Endodermal cell (in vitro differentiated cells): ENCODE data around the gene PRSS58. TPM values are rescaled to one million over a fixed set of nuclear protein-coding genes. Genes with fewer than 3 reads are reported as not detected.

Source experiments
- DNase-seq: peaks from one replicate; pipeline ENCODE4 v3.0.0-alpha.2; 2017
- H3K27ac ChIP-seq: 2 replicates; pipeline ENCODE4 v1.5.1; 2013; ENCODE audit warnings: mild to moderate bottlenecking, low read depth, low read length, moderate library complexity
- H3K27me3 ChIP-seq: 2 replicates; pipeline ENCODE4 v1.6.1; 2013; ENCODE audit warnings: mild to moderate bottlenecking, low read length, moderate library complexity; ENCODE audit not compliant: insufficient read depth, control insufficient read depth, poor library complexity, severe bottlenecking
- H3K36me3 ChIP-seq: 2 replicates; pipeline ENCODE4 v1.7.0; 2013; ENCODE audit warnings: mild to moderate bottlenecking, low read length, moderate library complexity; ENCODE audit not compliant: control insufficient read depth, insufficient read depth
- H3K4me1 ChIP-seq: one replicate; pipeline ENCODE4 v1.7.0; 2013; ENCODE audit warnings: low read length; ENCODE audit not compliant: control insufficient read depth, insufficient read depth
- H3K4me3 ChIP-seq: 2 replicates; pipeline ENCODE4 v1.5.1; 2013; ENCODE audit warnings: mild to moderate bottlenecking, low read length, moderate library complexity
- H3K9ac ChIP-seq: 2 replicates; pipeline ENCODE4 v1.6.1; 2013; ENCODE audit warnings: mild to moderate bottlenecking, low read length, moderate library complexity; ENCODE audit not compliant: poor library complexity, severe bottlenecking; ENCODE audit errors: extremely low read depth
- H3K9me3 ChIP-seq: 2 replicates; pipeline ENCODE4 v1.6.1; 2013; ENCODE audit warnings: mild to moderate bottlenecking, low read length, moderate library complexity; ENCODE audit not compliant: control insufficient read depth
- H3K27ac Mint-ChIP-seq: 2 replicates; pipeline ENCODE4 v1.8.0; 2020; ENCODE audit warnings: mixed read lengths
- H3K27me3 Mint-ChIP-seq: 2 replicates; pipeline ENCODE4 v1.8.0; 2021; ENCODE audit warnings: mild to moderate bottlenecking, mixed read lengths; ENCODE audit not compliant: insufficient read depth
- H3K36me3 Mint-ChIP-seq: 2 replicates; pipeline ENCODE4 v1.8.0; 2020; ENCODE audit warnings: low read depth, mixed read lengths
- H3K4me1 Mint-ChIP-seq: 2 replicates; pipeline ENCODE4 v1.8.0; 2020; ENCODE audit warnings: mixed read lengths
- H3K4me3 Mint-ChIP-seq: 2 replicates; pipeline ENCODE4 v1.8.0; 2020; ENCODE audit warnings: mild to moderate bottlenecking, moderate library complexity, mixed read lengths
- H3K9me3 Mint-ChIP-seq: 2 replicates; pipeline ENCODE4 v1.8.0; 2020; ENCODE audit warnings: mild to moderate bottlenecking, mixed read lengths
- CTCF ChIP-seq: fragments of 200-600 bp; sonication (generic); conservative IDR thresholded peaks from 2 replicates; pipeline ENCODE4 v1.5.0; 2021; ENCODE audit warnings: antibody characterized with exemption, mild to moderate bottlenecking
- WGBS, 2 experiments: methylation state at CpG; one replicate each; pipeline versions ENCODE4 v1.1.5 to v1.1.7; 2013; ENCODE audit warnings: missing lambda C conversion rate in 2 of 2, mixed read lengths in 1 of 2; ENCODE audit not compliant: insufficient coverage in 1 of 2, insufficient read length in 1 of 2; 5-methylcytosine and 5-hydroxymethylcytosine counted together
- long read RNA-seq, 4 experiments: library from polyadenylated mRNA in 2 of 4; library from RNA in 1 of 4; library from capped mRNA in 1 of 4; stranded (forward) in 3 of 4; unstranded in 1 of 4; transcript quantifications; one replicate each; pipeline ENCODE4 v2.0.0, GENCODE V29; 2020 to 2021; ENCODE audit warnings: inconsistent platforms in 1 of 4
- polyA plus RNA-seq, 2 experiments: library from polyadenylated mRNA; stranded (reverse); fragments of 50-300 nt; gene quantifications; one replicate each; pipeline ENCODE4 v1.2.3, GENCODE V29; 2013
- total RNA-seq, 2 donors: library from RNA; stranded (reverse); fragmentation: NEBNext Ultra II Directional in 1 of 2; extraction: Animal tissue kit (Norgen Biotek cat#: 25700) in 1 of 2; gene quantifications; 2 replicates in 1 of 2; 3 replicates in 1 of 2; pipeline ENCODE4 v1.2.1, GENCODE V29; 2021

Gene PRSS58
- total RNA-seq = not detected
- not detected for polyA plus RNA-seq (2013, experiment 1 of 2)
- polyA plus RNA-seq (2013, experiment 2 of 2) = not detected
- long read RNA-seq, experiment 1 = 0 reads
- long read RNA-seq, experiment 2 = 0 reads
- long read RNA-seq, experiment 3 = 0 reads
- long read RNA-seq, experiment 4 = 0 reads

- no peaks in the 10 kb centered on the region for H3K4me1 ChIP-seq
- H3K4me1 Mint-ChIP-seq = no peaks in the 10 kb centered on the region
- no peak within 1 kb of the TSS for H3K4me3 ChIP-seq
- H3K9ac ChIP-seq = no peak within 1 kb of the TSS
- no peak within 1 kb of the TSS for H3K4me3 Mint-ChIP-seq
- no peaks in the 10 kb centered on the region for H3K36me3 ChIP-seq
- peaks cover 17% of the 10 kb centered on the region for H3K9me3 Mint-ChIP-seq
- no peaks in the 10 kb centered on the region for H3K36me3 Mint-ChIP-seq
- H3K9me3 ChIP-seq = no peaks in the 10 kb centered on the region
- 80 to 100% methylated on average over 1 of the region's 1 CpG for WGBS, 2 experiments
- H3K27ac ChIP-seq = no peak within 1 kb of the TSS
- no peak for DNase-seq
- H3K27me3 ChIP-seq = no peaks in the 10 kb centered on the region
- peaks cover 4% of the 10 kb centered on the region for H3K27me3 Mint-ChIP-seq
- TF ChIP-seq CTCF = no peak
- H3K27ac Mint-ChIP-seq = no peak within 1 kb of the TSS
Measured at GRCh38 chr7:142257958-142258357, at the start of gene PRSS58. Gene PRSS58 (minus strand): TSS chr7:142258058. CDS start chr7:142257707, 351 bp downstream.

- Histone ChIP-seq H3K4me1 (no peaks in the 10 kb centered on the region), H3K36me3 (no peaks in the 10 kb centered on the region), H3K4me3 (no peak overlapping the region), H3K9ac (no peak overlapping the region), H3K27me3 (no peaks in the 10 kb centered on the region), H3K27ac (no peak overlapping the region), H3K9me3 (no peaks in the 10 kb centered on the region)
- TF ChIP-seq CTCF = no peak
- H3K36me3 Mint-ChIP-seq = no peaks in the 10 kb centered on the region
- DNase-seq = no peak
- 91 to 93% methylated on average over 8 to 11 of the region's 11 CpGs for WGBS, 2 experiments
- H3K4me3 Mint-ChIP-seq = no peak overlapping the region
- no peaks in the 10 kb centered on the region for H3K4me1 Mint-ChIP-seq
- no peak overlapping the region for H3K27ac Mint-ChIP-seq
- peaks cover 3% of the 10 kb centered on the region for H3K27me3 Mint-ChIP-seq
- no peaks in the 10 kb centered on the region for H3K9me3 Mint-ChIP-seq
Measured at GRCh38 chr7:142307246-142307900, 49.5 kb upstream of the PRSS58 start.

- no peak overlapping the region for H3K9ac ChIP-seq
- 28 to 33% methylated on average over 2 of the region's 2 CpGs for WGBS, 2 experiments
Measured at GRCh38 chr7:142303650-142304049, 45.8 kb upstream of the PRSS58 start.

More at GRCh38 chr7:142303650-142304049, 45.8 kb upstream of the PRSS58 start:
- Mint-ChIP-seq H3K36me3 (no peaks in the 10 kb centered on the region), H3K27ac (no peak overlapping the region), H3K4me3 (no peak overlapping the region), H3K9me3 (no peaks in the 10 kb centered on the region), H3K4me1 (peaks cover 10% of the 10 kb centered on the region), H3K27me3 (peaks cover 4% of the 10 kb centered on the region)
- no peak overlapping the region for H3K4me3 ChIP-seq
- H3K27ac ChIP-seq = no peak overlapping the region
- H3K9me3 ChIP-seq = no peaks in the 10 kb centered on the region
- H3K4me1 ChIP-seq = no peaks in the 10 kb centered on the region
- H3K27me3 ChIP-seq = no peaks in the 10 kb centered on the region
- peak; percentile 82 for TF ChIP-seq CTCF
- peak; percentile 73 for DNase-seq
- H3K36me3 ChIP-seq = no peaks in the 10 kb centered on the region
